Cardiac fibroblast (primary cell): ENCODE data around the gene ADCY1.

ENCODE experiments used
- DNase-seq, 2 donors: peaks; one replicate each; pipeline versions ENCODE4 v3.0.0 to v3.0.0-alpha.2; 2010; ENCODE audit warnings: low read depth in 2 of 2
- H3K4me3 ChIP-seq, 2 donors: replicated peaks in 1 of 2; 1 replicate in 1 of 2; 2 replicates in 1 of 2; pipeline ENCODE4 v1.5.1; 2011; ENCODE audit warnings: low read depth in 2 of 2, low read length in 2 of 2, mild to moderate bottlenecking in 2 of 2, moderate library complexity in 1 of 2
- TF ChIP-seq, protein P1 (sequence below): IDR thresholded peaks from one replicate; pipeline ENCODE4 v1.5.1; 2011; ENCODE audit warnings: low read depth, mild to moderate bottlenecking, low read length, inconsistent platforms

Gene ADCY1

DNA sequence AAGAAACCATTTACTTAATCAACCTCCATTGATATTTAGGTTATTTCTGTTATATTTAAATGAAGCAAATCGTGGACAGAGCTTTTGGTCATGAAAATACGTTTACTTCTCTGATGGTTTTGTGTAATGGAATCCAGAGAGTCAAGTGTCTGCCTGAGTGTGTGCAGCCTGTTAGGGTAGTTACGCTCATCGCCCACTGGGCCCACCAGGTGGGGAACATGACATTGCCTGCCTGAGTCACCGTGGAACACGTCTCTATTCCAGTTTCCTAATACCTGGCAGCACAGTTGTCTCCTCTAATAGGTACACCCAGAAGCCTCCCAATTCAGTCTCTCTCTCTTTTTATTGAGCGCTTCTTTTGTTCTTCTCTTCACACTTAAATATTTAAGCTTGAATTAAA lies 91.0 kb downstream of the ADCY1 start:
- TF ChIP-seq, protein P1, sequence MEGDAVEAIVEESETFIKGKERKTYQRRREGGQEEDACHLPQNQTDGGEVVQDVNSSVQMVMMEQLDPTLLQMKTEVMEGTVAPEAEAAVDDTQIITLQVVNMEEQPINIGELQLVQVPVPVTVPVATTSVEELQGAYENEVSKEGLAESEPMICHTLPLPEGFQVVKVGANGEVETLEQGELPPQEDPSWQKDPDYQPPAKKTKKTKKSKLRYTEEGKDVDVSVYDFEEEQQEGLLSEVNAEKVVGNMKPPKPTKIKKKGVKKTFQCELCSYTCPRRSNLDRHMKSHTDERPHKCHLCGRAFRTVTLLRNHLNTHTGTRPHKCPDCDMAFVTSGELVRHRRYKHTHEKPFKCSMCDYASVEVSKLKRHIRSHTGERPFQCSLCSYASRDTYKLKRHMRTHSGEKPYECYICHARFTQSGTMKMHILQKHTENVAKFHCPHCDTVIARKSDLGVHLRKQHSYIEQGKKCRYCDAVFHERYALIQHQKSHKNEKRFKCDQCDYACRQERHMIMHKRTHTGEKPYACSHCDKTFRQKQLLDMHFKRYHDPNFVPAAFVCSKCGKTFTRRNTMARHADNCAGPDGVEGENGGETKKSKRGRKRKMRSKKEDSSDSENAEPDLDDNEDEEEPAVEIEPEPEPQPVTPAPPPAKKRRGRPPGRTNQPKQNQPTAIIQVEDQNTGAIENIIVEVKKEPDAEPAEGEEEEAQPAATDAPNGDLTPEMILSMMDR = no peak
- no peak overlapping the region for H3K4me3 ChIP-seq
- no peak for DNase-seq

GRCh38 chr7:45670227-45670626 lies 96.1 kb downstream of the ADCY1 start:
- no peak for DNase-seq
- H3K4me3 ChIP-seq = no peak overlapping the region
- TF ChIP-seq, protein P1 = no peak

- no peak overlapping the region for H3K4me3 ChIP-seq
- no peak for DNase-seq
- TF ChIP-seq, protein P1 = no peak
These were observed 96.5 kb downstream of the ADCY1 start for GRCh38 chr7:45670717-45671116.

- no peak for DNase-seq
- TF ChIP-seq, protein P1 = no peak
- no peak overlapping the region for H3K4me3 ChIP-seq
These were observed 103.2 kb downstream of the ADCY1 start for GRCh38 chr7:45677311-45677900.

- no peak for DNase-seq
- H3K4me3 ChIP-seq = no peak overlapping the region
- TF ChIP-seq, protein P1 = no peak
These were observed 105.3 kb downstream of the ADCY1 start for GRCh38 chr7:45679516-45679915.

GRCh38 chr7:45680776-45681175 lies 106.6 kb downstream of the ADCY1 start:
- no peak for DNase-seq
- no peak overlapping the region for H3K4me3 ChIP-seq
- TF ChIP-seq, protein P1 = no peak
